Right lobe of liver (tissue), 4 donors: Measurements from ENCODE around the gene GRAMD4.

Source experiments
- CTCF ChIP-seq, 4 donors: fragments of 200-600 bp in 3 of 4; fragments of 450-650 bp in 1 of 4; IDR thresholded peaks; one replicate each; pipeline versions ENCODE4 v1.5.1 to v1.8.0; 2016 to 2022; ENCODE audit warnings: antibody characterized with exemption in 4 of 4, mild to moderate bottlenecking in 2 of 4
- POLR2A ChIP-seq: fragments of 450-650 bp; IDR thresholded peaks from one replicate; pipeline ENCODE4 v1.6.1; 2017; ENCODE audit warnings: antibody characterized with exemption, mild to moderate bottlenecking
- donor health status: DM: no; HTN: no; CAD: no.
- donor health status: DM: no; HTN: no; CAD: no.
- donor health status: DM: no; HTN: yes; CAD: no.

- TF ChIP-seq POLR2A (no peak), CTCF (IDR thresholded peaks at IDR 0.05) (no peak)
Measured at GRCh38 chr22:46657996-46658947, 38.1 kb downstream of the GRAMD4 start.
